IMR-90 (cell line): ENCODE data around the gene MYBPH. TPM values are rescaled to one million over a fixed set of nuclear protein-coding genes. Genes with fewer than 3 reads are reported as not detected.

Experiments
- ATAC-seq: fragments of 200-7000 bp; cut with Tn5 transposase; 2 replicates; pipeline ENCODE4 v1.9.1; 2020; ENCODE audit warnings: low read depth, mild to moderate bottlenecking, moderate library complexity
- BruUV-seq: library from RNA; stranded (reverse); fragments of 400-500 nt; replicated peaks from 2 replicates; lab custom pipeline; 2021; lab: Mats Ljungman, UMichigan
- CTCF ChIA-PET: fragments of 300-600 bp; formaldehyde crosslinking; extraction: SDS; loops from one replicate; lab custom pipeline; 2021; ENCODE audit warnings: antibody characterized with exemption; lab: Yijun Ruan, JAX
- POLR2A ChIA-PET: fragments of 300-600 bp; sonication (Branson Sonifier 250); formaldehyde crosslinking; loops from one replicate; lab custom pipeline; 2022; ENCODE audit warnings: antibody characterized with exemption; ENCODE audit not compliant: unreplicated experiment; lab: Charles Lee
- DNase-seq: peaks from one replicate; pipeline ENCODE4 v3.0.0; 2013
- H2AFZ ChIP-seq: replicated peaks from 2 replicates; pipeline ENCODE3; 2013; ENCODE audit warnings: low read length, mild to moderate bottlenecking; ENCODE audit not compliant: poor library complexity
- H2AK5ac ChIP-seq: 2 replicates; pipeline ENCODE4 v1.6.1; 2013; ENCODE audit warnings: low read depth, low read length, inconsistent platforms
- H2AK9ac ChIP-seq: replicated peaks from 2 replicates; pipeline ENCODE3; 2013; ENCODE audit warnings: mild to moderate bottlenecking, low read depth, low read length, moderate library complexity; ENCODE audit not compliant: poor library complexity
- H2BK120ac ChIP-seq: 2 replicates; pipeline ENCODE4 v1.6.1; 2013; ENCODE audit warnings: low read depth, low read length, inconsistent platforms
- H2BK15ac ChIP-seq: 3 replicates; pipeline ENCODE4 v1.6.1; 2013; ENCODE audit warnings: low read depth, low read length, inconsistent platforms
- H2BK20ac ChIP-seq: 2 replicates; pipeline ENCODE4 v1.6.1; 2013; ENCODE audit warnings: low read depth, mild to moderate bottlenecking, inconsistent platforms, low read length, moderate library complexity
- H2BK5ac ChIP-seq: 2 replicates; pipeline ENCODE4 v1.6.1; 2013; ENCODE audit warnings: mild to moderate bottlenecking, low read depth, low read length, inconsistent platforms; ENCODE audit not compliant: poor library complexity, severe bottlenecking
- H3K14ac ChIP-seq: replicated peaks from 2 replicates; pipeline ENCODE4 v1.6.1; 2013; ENCODE audit warnings: low read depth, low read length, inconsistent platforms
- H3K18ac ChIP-seq: 2 replicates; pipeline ENCODE4 v1.6.1; 2013; ENCODE audit warnings: low read depth, low read length, control low read depth
- H3K23ac ChIP-seq: 2 replicates; pipeline ENCODE4 v1.6.1; 2013; ENCODE audit warnings: low read depth, low read length, inconsistent platforms
- H3K27ac ChIP-seq: 2 replicates; pipeline ENCODE4 v1.5.1; 2013; ENCODE audit warnings: mild to moderate bottlenecking, control low read depth, low read length; ENCODE audit not compliant: insufficient read depth
- H3K27me3 ChIP-seq: 2 replicates; pipeline ENCODE4 v1.6.1; 2013; ENCODE audit warnings: low read length; ENCODE audit not compliant: control insufficient read depth, insufficient read depth
- H3K36me3 ChIP-seq: 2 replicates; pipeline ENCODE4 v1.6.1; 2013; ENCODE audit warnings: low read length, mixed read lengths; ENCODE audit not compliant: control insufficient read depth, insufficient read depth
- H3K4ac ChIP-seq: 2 replicates; pipeline ENCODE4 v1.6.1; 2013; ENCODE audit warnings: low read depth, low read length, inconsistent platforms
- H3K4me1 ChIP-seq: 2 replicates; pipeline ENCODE4 v1.6.1; 2013; ENCODE audit warnings: low read length, mixed read lengths; ENCODE audit not compliant: control insufficient read depth, insufficient read depth
- H3K4me2 ChIP-seq: 2 replicates; pipeline ENCODE4 v1.6.1; 2013; ENCODE audit warnings: low read depth, mild to moderate bottlenecking, control low read depth, low read length, moderate library complexity
- H3K4me3 ChIP-seq: 2 replicates; pipeline ENCODE4 v1.5.1; 2013; ENCODE audit warnings: low read depth, mild to moderate bottlenecking, control low read depth, low read length, moderate library complexity; ENCODE audit not compliant: insufficient read depth
- H3K56ac ChIP-seq: 2 replicates; pipeline ENCODE4 v1.6.1; 2013; ENCODE audit warnings: low read length, inconsistent platforms; ENCODE audit not compliant: insufficient read depth; ENCODE audit errors: extremely low read depth
- H3K79me1 ChIP-seq, 2 experiments: 2 replicates each; pipeline ENCODE4 v1.6.1; 2013; ENCODE audit warnings: low read length in 2 of 2, inconsistent platforms in 1 of 2, low read depth in 1 of 2
- H3K9ac ChIP-seq: 2 replicates; pipeline ENCODE4 v1.6.1; 2013; ENCODE audit warnings: low read depth, low read length, control low read depth
- H3K9me1 ChIP-seq: 2 replicates; pipeline ENCODE4 v1.6.1; 2013; ENCODE audit warnings: low read length, inconsistent platforms; ENCODE audit not compliant: insufficient read depth
- H3K9me3 ChIP-seq: 2 replicates; pipeline ENCODE4 v1.6.1; 2013; ENCODE audit warnings: low read length; ENCODE audit not compliant: control insufficient read depth, insufficient read depth
- H4K20me1 ChIP-seq: 2 replicates; pipeline ENCODE4 v1.6.1; 2013; ENCODE audit warnings: low read length, inconsistent platforms; ENCODE audit not compliant: insufficient read depth
- H4K5ac ChIP-seq: 2 replicates; pipeline ENCODE4 v1.6.1; 2013; ENCODE audit warnings: mild to moderate bottlenecking, low read depth, low read length, control low read depth
- H4K8ac ChIP-seq, 2 experiments: 2 replicates each; pipeline ENCODE4 v1.6.1; 2013; ENCODE audit warnings: low read depth in 2 of 2, low read length in 2 of 2, control low read depth in 1 of 2, inconsistent platforms in 1 of 2
- H4K91ac ChIP-seq: 2 replicates; pipeline ENCODE4 v1.6.1; 2013; ENCODE audit warnings: low read depth, low read length, inconsistent platforms; ENCODE audit not compliant: insufficient read depth
- BHLHE40 ChIP-seq: fragments of 150-350 bp; IDR thresholded peaks from 2 replicates; pipeline ENCODE4 v1.6.1; 2016; ENCODE audit warnings: mild to moderate bottlenecking, low read depth, low read length
- CEBPB ChIP-seq: IDR thresholded peaks from 2 replicates; pipeline ENCODE4 v1.6.1; 2012; ENCODE audit warnings: low read depth, low read length, improper control_type of control experiment
- RFX5 ChIP-seq: IDR thresholded peaks from 2 replicates; pipeline ENCODE4 v1.8.0; 2012; ENCODE audit warnings: low read depth, mild to moderate bottlenecking, low read length, moderate library complexity
- WGBS, 2 experiments: methylation state at CpG; one replicate each; pipeline versions ENCODE4 v1.1.5 to v1.1.7; 2013; ENCODE audit warnings: missing lambda C conversion rate in 2 of 2; ENCODE audit not compliant: insufficient read length in 1 of 2; ENCODE audit errors: extremely low coverage in 2 of 2; 5-methylcytosine and 5-hydroxymethylcytosine counted together
- dilution Hi-C: fragments of 300-500 bp; cut with HindIII; formaldehyde crosslinking; loops from one replicate; pipeline ENCODE4 v1.14.3; 2018; ENCODE audit warnings: low sequenced_read_pairs; ENCODE audit not compliant: unreplicated experiment
- in situ Hi-C: fragments of 300-500 bp; cut with MboI; formaldehyde crosslinking; loops from 3 replicates; pipeline ENCODE4 v1.14.3; 2019; ENCODE audit warnings: low sequenced_read_pairs, inconsistent platforms, mixed read lengths
- intact Hi-C: fragments of 100-400 bp; cut with micrococcal nuclease; formaldehyde crosslinking; loops from 2 replicates; pipeline ENCODE4 v1.10.0; 2022
- polyA plus RNA-seq, 3 experiments: library from polyadenylated mRNA; depleted of rRNA; stranded (reverse); fragments of >200 nt; gene quantifications; 2 replicates each; pipeline ENCODE4 v1.2.3, GENCODE V29; 2012; ENCODE audit warnings: low replicate concordance in 1 of 3
- total RNA-seq: library from RNA; depleted of rRNA; stranded (reverse); fragments of >200 nt; gene quantifications from 2 replicates; pipeline ENCODE4 v1.2.3, GENCODE V29; 2012
- TF ChIP-seq, protein P1 (sequence below): fragments of 150-350 bp; IDR thresholded peaks from 2 replicates; pipeline ENCODE4 v1.6.1; 2016; ENCODE audit warnings: low read depth, mild to moderate bottlenecking, low read length, moderate library complexity, borderline replicate concordance

Gene MYBPH
- total and polyA plus RNA-seq, 2 of the 4 experiments (the other 2 are of a cell fraction): not detected

DNA sequence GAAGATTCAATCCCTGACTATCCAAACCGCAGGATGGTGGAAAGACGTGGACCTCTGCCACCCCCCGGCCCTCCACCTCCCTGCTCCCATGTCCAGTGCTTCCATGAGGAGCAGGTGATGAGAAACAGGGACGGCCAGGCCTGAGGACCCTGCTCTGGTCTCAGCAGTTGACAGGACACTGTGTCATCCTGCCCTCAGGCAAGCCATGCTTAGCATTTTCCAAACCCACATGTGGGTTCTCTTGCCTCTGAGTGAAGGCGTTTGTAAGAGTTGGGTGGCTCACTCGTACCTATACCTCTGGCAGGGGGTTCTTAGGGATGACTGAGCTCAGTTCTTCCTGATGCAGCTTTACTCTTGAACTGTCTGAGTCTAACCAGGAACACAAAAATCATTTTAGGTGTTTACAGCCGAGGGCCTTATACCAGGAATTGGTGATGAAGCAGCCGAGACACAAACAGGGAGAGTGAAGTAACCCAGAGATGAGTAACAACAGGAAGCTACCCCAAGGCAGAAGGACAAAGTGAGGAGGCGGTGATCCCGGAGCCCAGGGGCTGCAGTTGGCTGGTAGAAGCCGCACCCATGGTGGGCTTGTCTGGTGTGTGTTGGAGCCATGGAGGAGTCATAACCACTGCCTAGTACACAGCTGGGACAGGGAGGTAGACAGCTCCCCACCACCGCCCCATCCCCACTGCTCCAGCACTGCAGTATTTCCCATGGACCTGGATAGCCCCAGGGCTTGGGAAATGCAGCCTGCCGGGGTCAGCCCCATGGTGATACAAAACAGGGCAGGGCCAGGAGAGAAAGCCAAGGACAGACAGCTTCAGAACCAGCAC, 21.4 kb downstream of the MYBPH start:
- ChIA-PET CTCF (interaction anchor here (0.6 kb wide), 1 partner anchor 70 kb away, joined by 4 read pairs; no protein-coding TSS in a partner anchor), POLR2A (no interaction called here)
- Histone ChIP-seq H3K4me2 (no peak overlapping the region), H2BK120ac (no peak overlapping the region), H2BK5ac (no peak overlapping the region), H3K23ac (no peak overlapping the region), H4K20me1 (no peaks in the 10 kb centered on the region), H3K9me3 (peaks cover 7% of the 10 kb centered on the region; the same call in 1 of the 2 replicates), H3K14ac (no peak overlapping the region), H3K27me3 (peaks cover 13% of the 10 kb centered on the region), H2AFZ (peak overlapping the region; percentile 53), H2BK20ac (no peak overlapping the region), H4K8ac (peak overlapping the region; percentile 12 to 62; a peak in 1 of 4 replicates), H3K9ac (no peak overlapping the region), H4K91ac (no peak overlapping the region; the same call in 1 of the 2 replicates), H3K4ac (no peak overlapping the region), H3K4me3 (no peak overlapping the region), H2AK9ac (peak overlapping the region; percentile 71), H3K9me1 (no peaks in the 10 kb centered on the region), H3K4me1 (peaks cover 11% of the 10 kb centered on the region), H4K5ac (no peak overlapping the region), H3K18ac (0 out of 2 replicates have a peak overlapping the region, but pooled peaks have one; percentile 28), H2AK5ac (no peak overlapping the region; the same call in 1 of the 2 replicates), H2BK15ac (peak overlapping the region; percentile 43; the same call in 1 of the 3 replicates), H3K36me3 (no peaks in the 10 kb centered on the region), H3K56ac (no peak overlapping the region), H3K79me1 (no peaks in the 10 kb centered on the region), H3K27ac (no peak overlapping the region)
- no TSS peak for BruUV-seq
- peak; percentile 58 for ATAC-seq
- intact Hi-C loops: no loop called here
- peak; percentile 41 for DNase-seq
- dilution Hi-C loops: no loop called here
- WGBS, 2 experiments: 100% methylated on average over 1 of the region's 13 CpGs; no CpG with 5 or more reads in 1 of the 2 experiments
- TF ChIP-seq, protein P1, sequence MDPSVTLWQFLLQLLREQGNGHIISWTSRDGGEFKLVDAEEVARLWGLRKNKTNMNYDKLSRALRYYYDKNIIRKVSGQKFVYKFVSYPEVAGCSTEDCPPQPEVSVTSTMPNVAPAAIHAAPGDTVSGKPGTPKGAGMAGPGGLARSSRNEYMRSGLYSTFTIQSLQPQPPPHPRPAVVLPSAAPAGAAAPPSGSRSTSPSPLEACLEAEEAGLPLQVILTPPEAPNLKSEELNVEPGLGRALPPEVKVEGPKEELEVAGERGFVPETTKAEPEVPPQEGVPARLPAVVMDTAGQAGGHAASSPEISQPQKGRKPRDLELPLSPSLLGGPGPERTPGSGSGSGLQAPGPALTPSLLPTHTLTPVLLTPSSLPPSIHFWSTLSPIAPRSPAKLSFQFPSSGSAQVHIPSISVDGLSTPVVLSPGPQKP: no peak
- TF ChIP-seq CEBPB: peak; percentile 54; the same call in 1 of the 2 replicates
- no peak for TF ChIP-seq RFX5
- TF ChIP-seq BHLHE40: no peak
- in situ Hi-C loops: no loop called here
